HL-60 (cell line): Measurements from ENCODE around the gene ELOVL6.

Source experiments
- DNase-seq, 2 experiments: peaks; one replicate each; pipeline ENCODE4 v3.0.0-alpha.2; 2010 to 2020; ENCODE audit warnings: low read depth in 1 of 2, low spot score in 1 of 2
- H3K27ac ChIP-seq: fragments of 250-450 bp; sonication (Bioruptor Pico); replicated peaks from 2 replicates; pipeline ENCODE4 v1.5.1; 2020; ENCODE audit warnings: mild to moderate bottlenecking, moderate library complexity
- H3K27me3 ChIP-seq: fragments of 250-450 bp; sonication (Bioruptor Pico); 2 replicates; pipeline ENCODE4 v1.5.1; 2021; ENCODE audit warnings: mild to moderate bottlenecking, moderate library complexity; ENCODE audit not compliant: insufficient read depth, poor library complexity, severe bottlenecking
- H3K4me3 ChIP-seq: replicated peaks from 2 replicates; pipeline ENCODE4 v1.5.1; 2011; ENCODE audit warnings: mild to moderate bottlenecking, control low read depth, low read length; ENCODE audit not compliant: insufficient read depth
- CTCF ChIP-seq: IDR thresholded peaks from one replicate; pipeline ENCODE4 v1.5.1; 2011; ENCODE audit warnings: low read length, control low read depth, inconsistent platforms; ENCODE audit not compliant: insufficient read depth
- GABPA ChIP-seq: IDR thresholded peaks from 2 replicates; pipeline ENCODE4 v1.6.1; 2012; ENCODE audit warnings: low read depth
- POLR2AphosphoS5 ChIP-seq: IDR thresholded peaks from 2 replicates; pipeline ENCODE4 v1.6.1; 2012; ENCODE audit warnings: low read depth
- REST ChIP-seq: IDR thresholded peaks from 2 replicates; pipeline ENCODE4 v1.6.1; 2012; ENCODE audit warnings: low read depth; ENCODE audit not compliant: insufficient replicate concordance
- SPI1 ChIP-seq: IDR thresholded peaks from 2 replicates; pipeline ENCODE4 v1.6.1; 2012; ENCODE audit warnings: low read depth, mild to moderate bottlenecking, borderline replicate concordance
- long read RNA-seq: library from polyadenylated mRNA; unstranded; transcript quantifications from one replicate; pipeline ENCODE4 v2.0.0, GENCODE V29; 2020

ELOVL6 gene
- long read RNA-seq, full-length matches to known transcripts: 20 of 28 reads
- long read RNA-seq, partial matches to known transcripts: 0 of 28 reads
- long read RNA-seq, other reads (novel, unspliced or antisense): 8 of 28 reads

- TF ChIP-seq SPI1: no peak
- TF ChIP-seq GABPA: no peak
- TF ChIP-seq CTCF: no peak
- TF ChIP-seq REST: no peak
- TF ChIP-seq POLR2AphosphoS5: no peak
- DNase-seq: no peak
- Histone ChIP-seq H3K27ac (no peak within 1 kb of the TSS), H3K4me3 (peak within 1 kb of the TSS; percentile 75), H3K27me3 (peaks cover 33% of the 10 kb centered on the region)
Observed at GRCh38 chr4:110198435-110199416, at the start of gene ELOVL6. Gene ELOVL6, minus strand, starts transcription at chr4:110198615. Its CDS starts 280 bp downstream, at chr4:110198335.

- Histone ChIP-seq H3K27ac (no peak overlapping the region), H3K27me3 (no peaks in the 10 kb centered on the region), H3K4me3 (no peak overlapping the region)
- DNase-seq: no peak
- no peak for TF ChIP-seq POLR2AphosphoS5
- TF ChIP-seq SPI1: no peak
- TF ChIP-seq GABPA: no peak
- TF ChIP-seq REST: no peak
- TF ChIP-seq CTCF: no peak
Observed at GRCh38 chr4:110248100-110248499, 49.7 kb upstream of the ELOVL6 start.

- TF ChIP-seq POLR2AphosphoS5 (no peak), GABPA (no peak), REST (no peak), CTCF (no peak), SPI1 (no peak)
- H3K4me3 ChIP-seq: no peak overlapping the region
- DNase-seq: no peak
- no peak overlapping the region for H3K27ac ChIP-seq
- H3K27me3 ChIP-seq: no peaks in the 10 kb centered on the region
Observed at GRCh38 chr4:110247591-110247990, 49.2 kb upstream of the ELOVL6 start.
